Hindlimb muscle (tissue), 1 donor: ENCODE results near the gene UNC13C. TPM values are rescaled to one million over a fixed set of nuclear protein-coding genes. Genes with fewer than 3 reads are reported as not detected.

ENCODE experiments used
- DNase-seq: peaks from one replicate; pipeline ENCODE4 v3.0.0-alpha.2; 2013
- polyA plus RNA-seq: library from polyadenylated mRNA; unstranded; fragments of 120-200 nt; gene quantifications from one replicate; pipeline ENCODE4 v1.2.1, GENCODE V29; 2013; ENCODE audit not compliant: insufficient read length

The UNC13C gene
- polyA plus RNA-seq, 1 donor, result 4.8 TPM

DNA sequence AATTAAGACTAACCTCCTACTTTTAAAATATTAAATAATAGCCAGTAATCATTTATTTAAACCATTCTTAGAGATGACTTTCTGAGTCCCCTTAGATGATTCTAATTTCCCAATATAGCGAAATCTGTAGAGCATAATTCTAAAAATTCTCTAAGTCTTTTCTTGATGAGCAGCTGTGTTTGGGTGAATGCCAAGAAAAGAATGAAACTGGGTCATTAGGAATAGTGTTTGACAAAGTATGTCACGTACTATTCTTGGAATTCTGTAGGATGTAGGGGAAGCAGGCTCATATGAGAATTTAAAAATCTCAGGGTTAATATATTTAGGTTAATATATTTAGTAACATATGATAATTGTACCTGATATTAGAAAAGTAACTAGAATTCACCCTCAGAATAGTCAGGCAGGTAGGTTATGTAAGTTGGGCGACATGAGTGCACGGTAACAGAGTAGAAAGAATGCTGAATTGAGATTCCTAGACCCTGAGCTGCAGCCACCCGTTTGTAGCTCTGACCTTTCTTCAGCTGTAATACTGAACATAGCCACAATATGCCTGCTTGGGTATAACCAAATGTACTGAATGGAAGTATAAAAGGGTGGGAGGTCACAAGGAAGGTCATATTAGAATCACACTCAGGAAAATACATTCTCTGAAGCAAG is 524.3 kb downstream of the UNC13C start:
- DNase-seq, result no peak

DNA sequence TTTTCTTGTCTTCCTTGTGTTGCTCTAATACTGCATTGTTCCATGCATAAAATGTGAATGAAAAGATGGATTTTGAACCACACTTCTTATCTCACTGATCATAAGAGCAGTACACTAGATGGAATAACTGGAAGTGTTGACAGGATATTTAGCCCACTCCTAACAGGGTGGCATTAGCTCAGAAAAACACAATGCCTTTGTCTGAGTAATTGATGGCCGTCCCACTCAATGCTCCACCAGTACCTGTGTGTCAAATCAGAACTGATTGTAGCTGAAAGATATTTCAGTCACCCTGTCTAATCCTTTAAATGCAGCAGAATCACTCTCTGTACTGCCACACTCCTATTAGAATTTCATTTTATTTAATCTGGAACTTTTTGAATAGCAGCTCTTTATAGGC is 526.5 kb downstream of the UNC13C start:
- DNase-seq, result no peak

DNA sequence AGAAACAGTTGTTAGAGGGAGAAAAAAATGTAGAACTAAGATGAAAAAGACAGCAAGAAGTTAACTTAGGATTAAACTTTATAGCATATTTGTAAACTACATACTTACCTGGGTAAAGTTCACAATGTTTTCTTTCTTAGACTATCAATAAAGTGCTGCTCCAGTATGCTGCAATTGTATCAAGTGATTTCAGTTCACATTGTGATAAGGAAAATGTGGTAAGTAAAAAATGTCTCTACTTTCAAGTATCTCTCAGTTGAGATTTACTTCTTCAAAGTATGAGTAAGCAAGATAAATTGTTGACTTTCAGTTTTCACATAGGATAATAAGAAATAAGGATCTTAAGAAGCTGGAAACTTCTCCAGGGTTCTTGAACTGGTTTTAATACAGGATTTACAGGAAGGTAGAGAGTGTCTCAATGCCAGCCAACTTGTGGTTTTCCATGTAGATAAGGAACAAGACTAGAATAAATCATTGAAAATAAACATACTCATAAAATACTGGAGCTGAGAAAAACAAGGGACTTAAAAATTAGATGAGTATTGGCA is 528.8 kb downstream of the UNC13C start:
- DNase-seq, result no peak

DNA sequence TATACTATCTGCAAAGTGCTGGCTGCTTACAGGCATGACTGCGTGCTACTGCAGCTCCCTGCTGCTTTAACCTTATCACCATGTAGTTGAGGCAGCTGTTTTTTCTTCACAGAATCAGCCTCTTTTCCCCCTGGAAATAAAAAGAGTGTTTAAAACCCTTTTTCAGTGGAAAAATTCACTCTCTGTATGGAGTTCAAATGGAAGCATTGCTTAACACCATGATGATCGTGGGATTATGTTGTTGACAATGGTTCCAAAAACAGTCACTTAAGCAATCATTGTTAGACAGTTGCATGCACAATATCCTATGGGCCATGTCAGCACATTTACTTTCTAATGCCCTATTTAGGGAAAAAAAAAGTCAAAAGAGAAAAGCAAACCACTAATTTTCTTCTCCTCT is 536.4 kb downstream of the UNC13C start:
- no peak for DNase-seq

DNA sequence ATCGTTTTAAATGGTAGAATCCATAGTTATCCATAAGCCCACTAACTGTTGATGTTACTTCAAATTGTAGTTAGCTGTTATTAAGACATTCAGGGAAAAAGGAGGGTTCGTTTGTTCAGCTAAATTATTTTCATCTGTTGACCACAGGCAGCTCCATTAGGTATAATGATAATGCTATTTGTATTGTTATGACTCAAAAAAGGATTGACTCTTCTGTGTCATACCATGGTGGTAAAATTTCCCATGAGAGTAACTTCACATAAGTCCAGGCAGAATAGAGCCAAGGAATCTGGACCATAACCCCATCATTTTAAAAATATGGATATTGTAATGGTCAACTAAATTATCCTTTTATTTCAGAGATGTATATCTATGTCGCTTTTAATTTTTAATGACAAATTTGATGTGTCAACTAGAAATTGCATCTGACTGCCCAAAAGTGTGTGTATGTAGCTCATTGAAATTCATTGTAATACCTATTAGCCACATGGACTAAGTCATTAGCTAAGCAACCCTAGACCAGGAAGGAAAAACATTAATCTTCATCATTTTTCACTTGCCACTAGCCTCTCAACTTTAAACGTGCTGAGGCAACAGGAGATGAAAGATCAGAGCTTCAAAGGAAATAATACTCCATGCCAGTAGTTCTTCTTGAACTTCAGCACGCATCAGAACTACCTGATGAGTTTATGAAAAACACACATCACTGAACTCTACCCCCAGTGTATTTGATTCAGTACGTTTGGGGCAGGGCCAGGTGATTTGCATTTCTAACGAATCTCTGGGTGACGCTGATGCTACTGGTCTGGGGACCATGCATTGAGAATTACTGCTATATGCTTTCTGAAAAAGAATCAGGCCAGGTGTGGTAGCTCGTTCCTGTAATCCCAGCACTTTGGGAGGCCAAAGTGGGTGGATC is 537.7 kb downstream of the UNC13C start:
- no peak for DNase-seq

DNA sequence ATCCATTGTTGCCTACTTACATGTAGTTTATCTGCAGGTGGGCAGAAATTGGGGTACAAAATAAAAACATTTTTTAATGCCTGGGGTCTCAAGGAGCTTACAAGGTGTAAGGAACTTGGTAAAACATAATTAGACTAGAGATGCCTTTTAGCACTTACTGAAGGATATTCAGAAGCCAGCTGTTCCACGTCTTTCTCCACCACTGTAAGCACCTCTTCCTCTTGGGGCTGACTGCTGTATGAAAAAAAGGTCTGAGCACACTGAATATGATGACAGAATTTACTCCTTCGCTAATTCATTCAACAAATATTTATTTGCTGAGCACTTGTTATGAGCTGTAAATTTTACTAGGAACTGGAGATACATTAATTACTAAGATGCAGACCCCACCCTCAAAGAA is 539.1 kb downstream of the UNC13C start:
- DNase-seq, result no peak

DNA sequence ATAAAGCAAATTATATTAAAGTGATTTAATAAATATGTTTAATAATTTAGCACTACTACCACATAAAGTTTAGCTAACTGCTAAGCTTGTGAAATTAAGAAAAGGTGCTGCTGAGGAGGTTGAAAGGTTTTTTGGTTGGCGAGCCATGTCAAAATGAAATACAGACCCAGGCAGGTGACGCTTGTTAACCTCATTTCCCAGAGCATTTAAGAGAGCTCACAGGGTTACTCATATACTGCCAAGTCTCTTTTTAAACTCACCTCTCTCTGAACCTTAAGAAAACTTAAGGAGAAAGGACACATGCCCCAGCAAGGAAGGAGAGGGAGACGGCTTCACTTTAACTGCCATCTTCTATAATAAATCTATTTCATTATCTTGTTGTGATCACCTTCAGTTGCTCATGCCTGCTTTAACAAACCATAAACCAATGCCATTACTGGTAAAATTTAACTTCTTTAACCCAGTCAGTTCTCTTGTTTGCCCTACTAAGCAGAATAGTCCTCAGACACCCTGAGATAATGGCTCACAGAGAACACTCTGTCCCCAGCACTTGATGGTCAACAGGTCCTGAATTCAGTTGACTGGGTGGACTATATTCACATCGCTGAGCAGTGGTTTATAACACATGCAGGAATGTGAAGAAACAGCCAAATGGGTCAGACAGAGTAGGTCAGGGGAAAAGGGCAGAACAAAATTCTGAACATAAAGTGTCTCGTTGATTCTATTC is 540.1 kb downstream of the UNC13C start:
- no peak for DNase-seq

DNA sequence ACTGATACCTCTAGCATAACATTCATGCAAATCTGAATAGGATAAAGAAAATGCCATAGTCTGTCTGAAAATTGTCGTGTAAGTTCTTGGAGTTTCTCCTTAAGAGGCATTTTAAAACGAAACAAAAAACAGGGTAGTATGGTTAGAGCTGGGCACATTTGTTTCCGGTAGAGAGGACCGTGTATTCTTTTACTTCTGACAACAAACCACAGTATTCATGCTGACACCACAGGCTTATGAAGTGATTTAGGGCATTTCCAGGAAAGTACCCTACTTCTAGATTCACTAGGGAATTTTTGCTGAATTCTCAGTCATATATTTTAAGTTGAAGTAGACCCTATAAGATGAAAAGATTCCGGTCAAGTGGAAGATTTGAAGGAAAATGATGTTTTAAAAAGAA is 541.3 kb downstream of the UNC13C start:
- peak; percentile 8 for DNase-seq

DNA sequence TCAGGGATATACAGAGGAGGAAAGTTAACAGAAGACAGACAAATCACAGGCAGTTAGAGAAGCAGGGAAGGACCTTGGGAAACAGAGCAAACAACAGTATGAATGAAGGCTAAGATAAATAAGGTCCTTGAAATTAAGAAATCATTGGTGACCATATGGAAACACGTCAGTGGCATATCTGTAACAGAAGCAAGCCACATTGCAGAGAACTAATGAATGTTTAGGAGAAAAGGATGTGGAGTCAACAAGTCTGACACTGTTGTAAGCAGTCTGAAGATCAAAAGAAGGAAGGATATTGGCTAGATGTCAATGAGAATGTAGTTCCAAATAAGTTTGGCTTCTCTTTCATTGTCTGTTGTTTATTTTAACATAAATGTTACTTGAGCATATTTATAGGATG is 542.4 kb downstream of the UNC13C start:
- no peak for DNase-seq

DNA sequence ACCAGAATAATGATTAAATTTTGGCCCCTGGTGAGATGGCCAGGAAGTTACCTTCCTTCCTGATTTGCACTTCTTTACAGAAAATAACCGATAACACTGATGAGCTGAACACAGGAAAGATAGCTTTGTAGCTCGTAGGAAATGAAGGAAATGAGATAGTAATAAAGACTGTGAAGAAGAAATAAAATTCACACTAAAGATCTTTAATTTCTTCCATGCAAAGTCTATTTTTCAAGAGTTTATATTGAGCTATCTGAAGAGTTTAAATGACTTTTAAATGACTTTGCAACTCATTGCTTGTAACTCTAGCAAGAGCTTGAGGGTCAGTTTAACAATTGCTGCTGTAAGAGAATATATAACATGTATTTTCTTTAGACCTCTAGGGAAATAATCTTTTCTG is 543.0 kb downstream of the UNC13C start:
- DNase-seq, result no peak

DNA sequence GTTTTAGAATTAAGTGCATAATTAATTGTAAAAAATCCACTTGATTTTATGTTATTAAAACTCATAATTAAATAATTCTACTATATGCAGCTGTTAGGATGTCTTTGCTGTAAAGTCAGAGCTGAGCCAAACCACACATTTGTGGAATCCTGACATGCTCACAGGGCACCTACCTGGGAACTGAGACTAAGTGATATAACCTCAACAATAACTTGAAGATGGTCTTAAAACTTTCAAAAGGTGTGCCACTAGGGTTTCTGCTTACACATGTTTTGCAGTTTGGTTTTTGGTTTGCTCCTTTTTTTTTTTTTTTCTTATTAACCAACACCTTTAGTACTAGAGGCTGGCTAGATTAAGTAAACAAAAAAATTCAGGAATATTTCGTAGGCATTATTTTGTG is 549.8 kb downstream of the UNC13C start:
- DNase-seq, result no peak

DNA sequence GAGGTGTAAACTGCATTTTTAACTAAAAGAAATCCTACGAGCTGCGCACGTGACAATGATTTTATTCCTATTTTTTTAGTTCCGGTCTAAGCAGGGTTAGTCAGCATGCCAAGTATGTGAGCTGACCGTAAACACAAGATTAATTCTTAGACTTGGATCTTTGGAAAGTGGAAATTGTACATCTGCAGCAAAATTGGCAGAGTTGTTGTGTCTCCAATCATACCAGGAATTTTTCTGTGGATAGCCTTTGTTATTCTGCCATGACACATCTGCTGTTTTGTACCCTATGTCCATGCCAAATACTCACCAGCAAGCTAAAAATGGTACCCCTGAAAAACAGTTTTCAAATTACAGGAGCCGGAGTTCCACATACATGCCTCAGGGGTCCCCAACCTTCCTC is 562.5 kb downstream of the UNC13C start:
- peak; percentile 35 for DNase-seq

DNA sequence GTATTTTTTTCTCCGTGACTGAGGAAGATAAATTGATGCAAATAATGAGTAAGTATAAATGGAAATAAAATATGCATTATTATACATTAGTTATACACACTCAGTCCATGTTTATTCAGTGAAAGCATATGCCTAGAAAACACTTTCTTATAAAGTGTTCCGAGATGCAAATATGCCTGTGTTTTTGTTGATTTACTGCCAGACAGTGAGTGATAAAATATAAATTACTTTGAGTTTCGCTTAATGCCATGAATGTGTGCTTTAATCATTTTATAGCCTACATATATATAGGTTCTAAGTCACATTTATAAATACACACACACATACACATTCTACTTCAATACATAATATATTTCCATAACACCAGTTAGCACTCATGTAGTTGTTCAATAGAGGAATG is 569.2 kb downstream of the UNC13C start:
- DNase-seq, result no peak

DNA sequence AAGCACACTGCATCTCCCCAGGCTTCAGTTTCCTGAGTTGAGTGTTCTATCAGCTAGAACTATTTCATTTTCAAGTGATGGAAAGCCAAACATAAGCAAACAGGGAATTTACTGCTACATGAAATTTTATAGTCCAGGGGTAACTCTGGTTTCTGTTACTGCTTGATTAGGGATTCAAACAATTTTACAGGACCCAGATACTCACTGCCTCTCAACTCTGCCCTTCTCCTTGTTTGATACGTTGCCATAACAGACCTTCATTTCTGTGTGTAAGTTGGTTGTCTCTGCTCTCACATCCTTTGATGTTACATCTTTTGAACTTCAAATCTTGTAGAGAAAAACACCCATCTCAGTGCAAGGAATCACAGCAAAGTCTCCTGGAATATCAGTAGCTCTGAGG is 572.7 kb downstream of the UNC13C start:
- no peak for DNase-seq

DNA sequence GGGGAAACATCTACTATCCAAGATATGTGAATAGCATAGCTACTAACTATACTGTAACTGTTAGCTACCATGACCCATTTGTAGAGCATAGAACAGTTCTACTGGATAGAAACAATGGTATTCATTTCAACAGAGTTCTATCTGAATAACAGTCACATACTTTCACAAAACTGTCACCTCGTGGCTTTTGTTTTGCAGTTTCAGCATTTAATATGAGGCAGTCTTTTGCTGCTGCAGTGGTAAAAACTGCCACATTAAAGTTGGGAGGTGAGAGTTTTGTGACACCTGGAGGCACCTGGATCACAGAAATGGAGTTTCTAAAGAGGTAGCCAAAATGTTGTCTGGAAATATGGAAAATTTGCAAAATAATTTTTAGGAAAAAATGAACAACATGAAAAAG is 578.0 kb downstream of the UNC13C start:
- no peak for DNase-seq

DNA sequence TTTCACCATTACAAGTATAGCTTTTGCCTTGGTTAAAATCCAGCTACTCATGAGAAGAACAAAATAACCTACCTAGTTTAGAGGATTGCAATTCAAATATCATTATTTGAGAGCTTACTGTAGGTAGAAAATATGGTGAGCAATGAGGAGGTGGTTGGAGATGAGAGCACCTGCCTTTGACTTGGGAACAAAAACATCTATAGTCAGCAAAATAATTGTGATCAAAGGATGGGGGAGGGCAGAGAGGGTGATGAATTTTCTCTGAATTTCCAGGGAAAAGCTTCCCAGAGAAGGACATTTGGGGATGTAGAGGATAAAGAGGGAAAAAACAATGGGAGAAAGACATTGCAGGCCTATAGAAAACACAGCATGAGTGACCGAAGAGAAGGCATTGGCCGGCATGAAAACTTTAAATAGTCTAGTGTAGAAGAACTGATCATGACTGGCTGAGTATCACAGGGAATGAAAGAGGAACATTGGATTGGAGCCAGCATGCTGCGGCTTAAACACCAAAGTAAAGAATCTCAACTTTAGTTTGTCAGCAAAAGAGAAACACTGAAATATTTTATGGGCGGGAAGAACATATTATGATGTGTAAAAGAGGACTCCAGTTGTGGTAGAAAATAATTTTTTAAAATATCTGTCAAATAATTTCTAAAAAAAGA is 581.3 kb downstream of the UNC13C start:
- peak; percentile 48 for DNase-seq

DNA sequence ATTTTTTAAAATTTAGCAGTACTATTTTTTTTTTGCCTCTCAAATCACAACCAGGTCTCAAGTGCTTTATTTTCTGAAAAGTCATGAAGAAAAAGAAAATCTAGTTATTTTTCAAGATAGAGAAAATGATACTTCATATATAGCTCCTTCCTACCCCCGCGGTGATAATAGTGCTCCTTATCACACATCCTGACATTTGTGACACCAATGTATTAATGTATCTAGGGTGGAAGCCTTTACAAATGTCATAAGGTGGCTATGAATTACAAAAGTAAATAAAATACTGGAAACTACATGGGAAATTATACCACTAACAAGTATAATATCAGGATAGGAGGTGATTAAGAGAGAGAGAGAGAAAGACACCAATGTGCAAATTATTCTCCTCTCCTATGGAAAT is 582.2 kb downstream of the UNC13C start:
- no peak for DNase-seq

DNA sequence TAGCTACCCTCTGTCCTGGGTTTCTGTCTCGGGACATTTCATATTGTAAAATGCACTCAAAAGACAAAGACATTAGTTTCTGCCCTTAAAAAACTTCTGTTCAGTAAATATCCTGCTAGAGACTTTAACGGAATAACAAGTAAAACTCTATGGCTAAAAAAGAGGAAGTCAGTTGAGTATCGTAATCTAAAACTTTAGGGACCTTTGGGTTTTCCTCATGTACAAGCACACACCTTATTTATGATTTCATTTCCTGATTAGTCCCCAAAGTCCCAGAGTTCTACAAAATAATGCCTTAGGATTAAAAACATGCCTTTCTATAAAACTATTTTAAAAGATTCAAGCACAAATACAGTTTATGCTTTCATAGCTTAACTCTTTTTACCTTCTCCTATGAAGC is 585.9 kb downstream of the UNC13C start:
- DNase-seq, result no peak

DNA sequence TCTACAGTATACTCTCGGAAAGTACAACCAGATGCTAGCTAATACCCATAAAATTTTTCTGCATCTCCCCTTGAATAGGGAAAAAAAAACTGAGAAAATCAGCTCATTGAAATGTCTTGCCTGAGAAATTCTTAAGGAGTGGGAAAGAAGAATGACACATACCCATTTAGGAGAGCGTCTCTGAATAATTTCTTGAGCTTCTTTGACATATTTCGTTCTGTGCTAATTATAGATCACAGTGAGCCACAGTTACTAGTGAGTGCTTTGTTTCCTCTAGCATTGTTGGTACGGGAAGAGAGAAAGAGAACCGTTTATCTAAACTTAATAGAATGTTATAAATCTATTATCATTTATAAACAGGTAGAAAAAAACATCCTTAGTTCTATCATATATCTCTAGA is 588.4 kb downstream of the UNC13C start:
- DNase-seq, result no peak

DNA sequence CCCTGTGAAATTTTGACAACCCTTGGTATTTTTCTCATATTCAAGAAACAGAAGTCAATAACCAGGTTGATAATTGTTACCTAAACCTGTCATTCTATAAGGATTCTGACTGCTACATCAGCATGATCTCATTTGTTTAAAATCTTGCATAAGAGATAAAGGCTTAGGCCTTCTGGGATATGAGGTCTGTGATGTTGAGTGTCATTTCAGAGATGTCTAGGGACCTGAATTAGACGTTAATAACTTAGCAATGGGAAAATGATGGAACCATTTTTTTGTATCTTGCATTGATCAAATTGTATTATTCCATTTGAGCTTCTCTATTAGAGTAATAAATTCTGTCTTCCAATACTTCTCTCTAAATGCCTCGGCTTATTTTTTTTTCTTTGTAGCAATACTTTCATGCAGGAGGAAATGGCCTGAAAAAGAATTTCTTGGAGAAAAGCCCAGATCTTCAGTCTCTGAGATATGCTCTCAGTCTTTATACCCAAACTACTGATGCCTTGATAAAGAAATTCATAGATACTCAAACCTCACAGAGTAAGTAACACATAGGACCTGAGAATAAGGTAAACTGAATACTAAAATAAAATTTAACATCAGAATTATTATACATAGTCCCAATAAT is 589.3 kb downstream of the UNC13C start:
- DNase-seq, result no peak

DNA sequence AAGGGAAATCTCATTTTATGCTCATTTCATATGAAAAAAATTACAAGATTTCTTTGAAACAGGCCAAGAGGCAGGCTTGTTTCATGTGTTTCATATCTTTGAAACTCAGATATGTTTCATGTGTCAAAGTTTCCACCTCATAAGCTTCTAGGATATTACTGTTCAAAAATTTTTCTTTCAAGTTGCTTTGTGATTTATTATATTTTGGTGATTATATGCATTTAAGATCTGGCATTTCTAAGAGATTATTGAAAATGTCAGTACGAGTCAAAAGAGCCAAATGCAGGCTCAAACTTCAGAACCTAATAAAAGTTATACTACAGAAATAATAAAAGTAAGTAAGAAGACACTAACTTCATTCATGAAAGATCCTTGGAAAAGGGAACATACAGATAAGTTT is 590.1 kb downstream of the UNC13C start:
- DNase-seq, result no peak

DNA sequence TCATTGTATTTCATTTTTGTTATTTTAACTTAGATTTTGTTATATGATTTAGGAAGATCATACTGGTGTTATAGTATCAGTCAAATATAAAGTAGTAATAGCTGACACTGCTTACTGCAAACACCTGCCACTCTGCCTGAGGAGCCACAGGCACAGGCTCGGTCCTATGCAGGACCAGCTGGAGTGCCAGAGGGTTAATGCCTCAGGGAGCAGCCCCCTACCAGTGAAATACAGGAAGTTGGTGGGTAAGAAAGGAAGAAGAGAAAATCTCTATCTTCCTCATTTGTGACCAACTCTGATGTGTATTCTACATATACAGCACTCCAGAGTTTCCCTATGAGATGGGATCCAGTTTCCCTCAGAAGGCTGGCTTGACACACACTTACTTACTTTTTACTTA is 593.3 kb downstream of the UNC13C start:
- DNase-seq, result no peak
